HUES6 (cell line): Measurements from ENCODE around the gene MCM9.

Experiments used
- H3K27ac ChIP-seq: 2 replicates; pipeline ENCODE4 v1.7.0; 2013; ENCODE audit warnings: low read depth, mild to moderate bottlenecking, low read length, inconsistent platforms
- H3K27me3 ChIP-seq: 2 replicates; pipeline ENCODE4 v1.6.1; 2013; ENCODE audit warnings: low read length; ENCODE audit not compliant: control insufficient read depth, insufficient read depth
- H3K36me3 ChIP-seq: 2 replicates; pipeline ENCODE4 v1.6.1; 2013; ENCODE audit warnings: low read length; ENCODE audit not compliant: control insufficient read depth, insufficient read depth
- H3K4me1 ChIP-seq: 2 replicates; pipeline ENCODE4 v1.6.1; 2013; ENCODE audit warnings: low read length; ENCODE audit not compliant: control insufficient read depth, insufficient read depth
- H3K4me3 ChIP-seq: 2 replicates; pipeline ENCODE4 v1.5.1; 2013; ENCODE audit warnings: low read depth, low read length
- H3K9ac ChIP-seq: one replicate; pipeline ENCODE4 v1.6.1; 2013; ENCODE audit warnings: mild to moderate bottlenecking, low read length
- H3K9me3 ChIP-seq: 2 replicates; pipeline ENCODE4 v1.6.1; 2013; ENCODE audit warnings: low read depth, low read length; ENCODE audit not compliant: control insufficient read depth, insufficient read depth

Gene MCM9

DNA sequence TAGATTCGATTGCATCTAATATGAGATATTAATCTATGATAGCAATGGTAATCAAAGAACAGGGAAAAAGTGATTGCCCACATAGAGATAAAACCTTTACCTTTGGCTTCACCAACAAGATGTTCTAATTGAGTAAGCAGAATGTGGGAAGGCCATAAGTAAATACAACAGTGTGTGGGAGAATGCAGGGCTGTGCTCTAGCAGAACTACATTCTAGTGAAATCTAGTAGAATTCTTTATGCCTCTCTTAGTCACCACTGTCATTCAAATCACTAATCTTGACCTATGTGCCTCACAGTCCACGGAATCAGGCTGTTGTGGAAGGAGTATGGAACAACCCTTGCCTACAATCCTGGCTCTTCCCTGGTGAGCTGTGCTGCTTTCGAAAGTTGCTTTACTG, 30.4 kb upstream of the MCM9 start:
- Histone ChIP-seq H3K4me1 (no peaks in the 10 kb centered on the region), H3K27me3 (no peaks in the 10 kb centered on the region)

DNA sequence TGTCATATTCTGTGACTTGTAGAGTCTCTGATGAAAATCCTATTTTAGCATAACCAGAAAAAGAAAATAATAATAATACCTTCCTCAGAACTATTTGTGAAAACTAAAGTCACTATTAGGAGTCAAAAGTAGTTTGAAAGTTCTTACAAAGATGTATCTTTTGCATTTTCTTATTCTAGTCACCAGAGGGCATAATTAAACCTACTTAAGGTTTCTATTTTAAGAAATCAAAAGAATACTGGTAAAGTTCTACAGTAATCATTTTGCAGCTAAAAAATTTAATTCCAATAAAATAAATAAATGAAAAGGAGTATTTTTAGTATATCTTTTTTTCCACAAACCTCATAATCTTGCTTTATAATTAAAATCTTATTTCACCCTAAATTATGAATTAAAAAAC, 28.0 kb upstream of the MCM9 start:
- Histone ChIP-seq H3K36me3 (no peaks in the 10 kb centered on the region), H3K27me3 (no peaks in the 10 kb centered on the region), H3K9ac (no peak overlapping the region), H3K4me1 (no peaks in the 10 kb centered on the region), H3K4me3 (no peak overlapping the region), H3K27ac (no peak overlapping the region), H3K9me3 (no peaks in the 10 kb centered on the region)

More for the DNA sequence above, 30.4 kb upstream of the MCM9 start:
- Histone ChIP-seq H3K9me3 (no peaks in the 10 kb centered on the region), H3K4me3 (no peak overlapping the region), H3K36me3 (no peaks in the 10 kb centered on the region), H3K9ac (no peak overlapping the region), H3K27ac (no peak overlapping the region)

GRCh38 chr6:118959903-118960302, 24.9 kb upstream of the MCM9 start:
- Histone ChIP-seq H3K27ac (no peak overlapping the region), H3K4me3 (no peak overlapping the region), H3K27me3 (no peaks in the 10 kb centered on the region), H3K9me3 (no peaks in the 10 kb centered on the region), H3K36me3 (no peaks in the 10 kb centered on the region), H3K9ac (no peak overlapping the region), H3K4me1 (no peaks in the 10 kb centered on the region)

DNA sequence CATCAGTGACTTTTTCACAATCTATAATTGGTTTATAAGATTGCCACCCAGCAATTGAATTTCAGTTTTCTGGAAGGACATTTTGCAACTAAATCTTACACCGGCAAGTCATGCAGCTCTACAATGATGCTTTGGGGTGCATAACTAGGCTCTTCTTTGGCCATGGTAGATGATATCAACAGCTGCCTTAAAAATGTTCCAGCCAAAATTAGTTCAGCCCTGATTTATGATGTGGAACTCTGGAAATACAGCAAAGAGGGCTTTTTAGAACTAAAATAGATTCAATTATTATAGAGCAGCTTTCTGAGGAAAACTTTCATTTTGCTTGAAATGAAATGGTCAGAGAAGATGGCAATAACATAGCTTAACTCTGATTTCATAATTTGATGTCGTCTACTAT, 18.4 kb upstream of the MCM9 start:
- Histone ChIP-seq H3K4me1 (no peaks in the 10 kb centered on the region), H3K27ac (no peak overlapping the region), H3K27me3 (no peaks in the 10 kb centered on the region), H3K36me3 (no peaks in the 10 kb centered on the region), H3K9ac (no peak overlapping the region), H3K4me3 (no peak overlapping the region), H3K9me3 (no peaks in the 10 kb centered on the region)

GRCh38 chr6:118952683-118953082, 17.7 kb upstream of the MCM9 start:
- Histone ChIP-seq H3K27me3 (no peaks in the 10 kb centered on the region), H3K4me1 (no peaks in the 10 kb centered on the region), H3K27ac (no peak overlapping the region), H3K4me3 (no peak overlapping the region), H3K9ac (no peak overlapping the region), H3K36me3 (no peaks in the 10 kb centered on the region), H3K9me3 (no peaks in the 10 kb centered on the region)

DNA sequence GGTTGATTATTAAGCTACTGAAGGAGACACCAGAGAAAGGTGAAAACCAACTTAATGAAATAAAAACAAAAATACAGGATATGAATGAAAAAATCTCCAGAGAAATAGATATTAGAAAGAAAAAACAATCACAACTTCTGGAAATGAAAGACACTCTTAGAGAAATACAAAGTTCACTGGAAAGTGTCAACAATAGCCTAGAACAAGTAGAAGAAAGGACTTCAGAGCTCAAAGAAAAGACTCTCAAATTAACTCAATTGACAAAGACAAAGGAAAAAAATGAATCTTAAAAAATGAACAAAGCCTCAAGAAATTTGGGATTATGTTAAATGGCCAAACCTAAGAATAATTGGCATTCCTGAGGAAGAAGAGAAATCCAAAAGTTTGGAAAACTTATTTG, 10.3 kb upstream of the MCM9 start:
- Histone ChIP-seq H3K9me3 (peaks cover 24% of the 10 kb centered on the region), H3K4me3 (no peak overlapping the region), H3K9ac (no peak overlapping the region), H3K27me3 (no peaks in the 10 kb centered on the region), H3K27ac (no peak overlapping the region), H3K36me3 (no peaks in the 10 kb centered on the region), H3K4me1 (no peaks in the 10 kb centered on the region)

DNA sequence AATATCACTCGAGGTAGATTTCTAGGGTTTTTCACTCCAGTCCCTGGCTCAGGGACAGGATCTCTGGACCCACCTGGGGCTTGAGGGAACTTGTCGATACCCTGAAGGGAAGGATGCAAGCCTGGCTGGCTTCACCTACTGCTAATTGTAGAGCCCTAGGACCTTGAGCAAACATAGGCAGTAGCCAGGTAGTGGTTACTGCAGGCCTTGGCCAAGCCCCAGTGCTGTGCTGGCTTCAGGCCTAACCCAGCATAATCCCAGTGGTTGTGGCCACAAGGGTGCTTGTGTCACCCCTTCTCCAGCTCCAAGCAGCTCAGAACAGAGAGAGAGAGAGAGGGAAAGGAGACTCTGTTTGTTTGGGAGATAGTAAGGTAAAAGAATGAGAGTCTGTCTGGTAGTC, 5.8 kb upstream of the MCM9 start:
- no peaks in the 10 kb centered on the region for H3K4me1 ChIP-seq
- no peak overlapping the region for H3K27ac ChIP-seq
- no peaks in the 10 kb centered on the region for H3K36me3 ChIP-seq
- H3K27me3 ChIP-seq: no peaks in the 10 kb centered on the region
- no peak overlapping the region for H3K9ac ChIP-seq
- H3K4me3 ChIP-seq: no peak overlapping the region
- peaks cover 39% of the 10 kb centered on the region for H3K9me3 ChIP-seq

DNA sequence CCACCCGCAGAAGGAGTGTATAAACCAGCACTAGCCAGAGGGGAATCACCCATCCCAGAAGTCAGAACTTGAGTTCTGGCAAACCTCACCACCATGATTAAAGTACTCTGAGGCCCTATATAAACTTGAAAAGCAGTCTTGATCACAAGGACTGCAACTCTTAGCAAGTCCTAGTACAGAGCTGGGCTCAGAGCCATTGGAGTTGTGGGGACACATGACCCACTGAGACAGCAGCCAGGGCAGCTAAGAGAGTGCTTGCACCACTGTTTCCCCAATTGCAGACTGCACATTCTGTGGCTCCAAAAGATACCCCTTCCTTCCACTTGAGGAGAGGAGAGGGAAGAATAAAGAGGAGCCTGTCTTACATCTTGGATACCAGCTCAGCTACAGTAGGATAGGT, 4.7 kb upstream of the MCM9 start:
- Histone ChIP-seq H3K4me3 (no peak overlapping the region), H3K9ac (no peak overlapping the region), H3K27ac (no peak overlapping the region), H3K36me3 (no peaks in the 10 kb centered on the region), H3K27me3 (no peaks in the 10 kb centered on the region), H3K9me3 (peaks cover 32% of the 10 kb centered on the region), H3K4me1 (no peaks in the 10 kb centered on the region)

DNA sequence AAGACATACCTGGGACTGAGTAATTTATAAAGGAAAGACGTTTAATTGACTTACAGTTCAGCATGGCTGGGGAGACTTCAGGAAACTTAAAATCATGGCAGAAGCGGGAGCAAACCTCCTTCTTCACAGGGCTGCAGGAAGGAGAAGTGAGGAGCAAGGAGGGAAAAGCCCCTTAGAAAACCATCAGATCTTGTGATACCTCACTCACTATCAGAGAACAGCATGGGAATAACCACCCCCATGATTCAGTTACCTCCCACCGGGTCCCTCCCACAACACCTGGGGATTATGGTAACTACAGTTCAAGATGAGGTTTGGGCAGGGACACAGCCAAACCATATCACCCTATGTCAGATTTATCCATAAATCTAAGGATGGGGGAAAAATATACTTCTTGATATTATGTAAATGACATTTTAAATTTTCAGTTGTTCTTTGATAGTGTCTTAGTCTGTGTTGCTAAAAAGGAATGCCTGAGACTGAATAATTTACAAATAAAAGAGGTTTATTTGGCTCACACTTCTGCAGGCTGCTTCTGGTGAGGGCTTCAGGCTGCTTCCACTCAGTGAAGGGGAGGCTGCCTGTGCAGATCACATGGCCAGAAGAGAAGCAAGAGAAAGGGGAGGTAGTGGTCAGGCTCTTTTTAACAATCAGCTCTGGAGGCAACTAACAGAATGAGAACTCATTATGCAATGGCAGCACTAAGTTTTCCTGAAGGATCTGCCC, 1.2 kb upstream of the MCM9 start:
- Histone ChIP-seq H3K4me1 (no peaks in the 10 kb centered on the region), H3K36me3 (peaks cover 13% of the 10 kb centered on the region), H3K4me3 (0 out of 2 replicates have a peak overlapping the region, but pooled peaks have one; percentile 13), H3K9me3 (peaks cover 26% of the 10 kb centered on the region), H3K9ac (no peak overlapping the region), H3K27me3 (no peaks in the 10 kb centered on the region), H3K27ac (no peak overlapping the region)

DNA sequence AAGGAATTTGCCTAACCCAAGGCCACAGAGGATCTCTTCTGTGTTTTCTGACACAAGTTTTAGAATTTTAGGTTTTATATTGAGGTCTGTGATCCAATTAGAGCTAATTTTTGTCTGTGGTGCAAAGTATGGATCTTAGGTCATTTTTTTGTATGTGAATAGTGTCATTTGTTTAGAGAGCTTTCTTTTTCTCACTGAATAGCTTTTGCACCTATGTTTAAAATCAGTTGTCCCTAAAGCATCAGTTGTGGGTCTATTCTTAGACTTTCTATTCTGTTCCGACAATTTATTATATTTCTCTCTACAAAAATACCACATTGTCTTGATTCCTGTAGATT, 341 bp upstream of the MCM9 start:
- Histone ChIP-seq H3K27me3 (no peaks in the 10 kb centered on the region), H3K4me1 (no peaks in the 10 kb centered on the region), H3K27ac (peak overlapping the region; percentile 64; the same call in 1 of the 2 replicates), H3K9me3 (peaks cover 18% of the 10 kb centered on the region), H3K4me3 (peak overlapping the region; percentile 87), H3K36me3 (peaks cover 21% of the 10 kb centered on the region), H3K9ac (no peak overlapping the region)

GRCh38 chr6:118933855-118934460, 1.0 kb downstream of the MCM9 start:
- no peak overlapping the region for H3K27ac ChIP-seq
- peaks cover 11% of the 10 kb centered on the region; the same call in 1 of the 2 replicates for H3K9me3 ChIP-seq
- no peaks in the 10 kb centered on the region for H3K4me1 ChIP-seq
- H3K4me3 ChIP-seq: peak overlapping the region; percentile 87
- no peaks in the 10 kb centered on the region for H3K27me3 ChIP-seq
- peaks cover 26% of the 10 kb centered on the region for H3K36me3 ChIP-seq
- H3K9ac ChIP-seq: no peak overlapping the region
